NT2/D1 (cell line): ENCODE results near the gene YAP1.

ENCODE experiments used
- SUZ12 ChIP-seq: IDR thresholded peaks from 2 replicates; pipeline ENCODE4 v1.6.1; 2011; ENCODE audit not compliant: insufficient read length, insufficient read depth; ENCODE audit errors: extremely low read depth
- YY1 ChIP-seq: IDR thresholded peaks from 2 replicates; pipeline ENCODE4 v1.6.1; 2011; ENCODE audit not compliant: insufficient read length, insufficient read depth
- ZNF274 ChIP-seq: IDR thresholded peaks from 2 replicates; pipeline ENCODE4 v1.6.1; 2011; ENCODE audit warnings: mild to moderate bottlenecking, low read depth, low read length

GRCh38 chr11:102177126-102177525 is 66.9 kb downstream of the YAP1 start:
- no peak for TF ChIP-seq YY1
- TF ChIP-seq ZNF274 = no peak
- TF ChIP-seq SUZ12 = no peak
